Hepatocyte (in vitro differentiated cells): ENCODE measurements around the gene HOXB7.

ENCODE experiments used
- EZH2phosphoT487 ChIP-seq: fragments of 200-600 bp; sonication (generic); IDR thresholded peaks from one replicate; pipeline ENCODE4 v1.6.1; 2018; ENCODE audit warnings: antibody characterized with exemption, mild to moderate bottlenecking, low read depth, moderate library complexity; ENCODE audit not compliant: unreplicated experiment, severe bottlenecking
- TF ChIP-seq, protein P1 (sequence below): fragments of 200-600 bp; sonication (generic); IDR thresholded peaks from 2 replicates; pipeline ENCODE4 v1.5.1; 2016; ENCODE audit warnings: antibody characterized with exemption, mild to moderate bottlenecking; ENCODE audit not compliant: poor library complexity

DNA sequence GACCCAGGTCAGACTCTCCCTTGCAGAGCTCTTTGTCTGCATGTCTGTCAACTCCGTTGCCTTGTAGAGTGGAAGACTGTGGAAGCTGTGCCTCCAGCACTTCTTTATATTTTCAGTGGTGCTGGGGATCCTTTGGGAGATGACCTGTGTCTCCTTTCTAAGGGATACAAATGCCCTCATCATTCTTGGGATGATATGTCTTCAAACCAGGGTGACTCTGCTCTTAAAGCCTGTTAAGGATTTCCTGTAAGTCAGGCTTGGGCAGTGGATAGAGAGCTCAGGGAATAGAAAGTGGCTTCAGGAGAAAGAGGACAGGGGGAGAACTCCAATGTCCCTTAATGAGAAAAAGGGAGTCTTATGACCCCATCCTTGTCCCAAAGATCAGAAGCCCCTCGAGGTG, 22.3 kb downstream of the HOXB7 start:
- TF ChIP-seq, protein P1, sequence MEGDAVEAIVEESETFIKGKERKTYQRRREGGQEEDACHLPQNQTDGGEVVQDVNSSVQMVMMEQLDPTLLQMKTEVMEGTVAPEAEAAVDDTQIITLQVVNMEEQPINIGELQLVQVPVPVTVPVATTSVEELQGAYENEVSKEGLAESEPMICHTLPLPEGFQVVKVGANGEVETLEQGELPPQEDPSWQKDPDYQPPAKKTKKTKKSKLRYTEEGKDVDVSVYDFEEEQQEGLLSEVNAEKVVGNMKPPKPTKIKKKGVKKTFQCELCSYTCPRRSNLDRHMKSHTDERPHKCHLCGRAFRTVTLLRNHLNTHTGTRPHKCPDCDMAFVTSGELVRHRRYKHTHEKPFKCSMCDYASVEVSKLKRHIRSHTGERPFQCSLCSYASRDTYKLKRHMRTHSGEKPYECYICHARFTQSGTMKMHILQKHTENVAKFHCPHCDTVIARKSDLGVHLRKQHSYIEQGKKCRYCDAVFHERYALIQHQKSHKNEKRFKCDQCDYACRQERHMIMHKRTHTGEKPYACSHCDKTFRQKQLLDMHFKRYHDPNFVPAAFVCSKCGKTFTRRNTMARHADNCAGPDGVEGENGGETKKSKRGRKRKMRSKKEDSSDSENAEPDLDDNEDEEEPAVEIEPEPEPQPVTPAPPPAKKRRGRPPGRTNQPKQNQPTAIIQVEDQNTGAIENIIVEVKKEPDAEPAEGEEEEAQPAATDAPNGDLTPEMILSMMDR: no peak
- no peak for TF ChIP-seq EZH2phosphoT487
